Left ventricle myocardium inferior (tissue), 1 donor: ENCODE data around the gene RBFOX2. TPM values are rescaled to one million over a fixed set of nuclear protein-coding genes. Genes with fewer than 3 reads are reported as not detected.
A peak's percentile ranks its signal among the peaks of the same experiment; 100 is the strongest.

Source experiments
- DNase-seq: peaks from one replicate; pipeline ENCODE4 v3.0.0-alpha.2; 2020
- H3K27ac ChIP-seq: fragments of 200-600 bp; replicated peaks from 2 replicates; pipeline ENCODE4 v1.8.0; 2021
- H3K27me3 ChIP-seq: fragments of 200-600 bp; 2 replicates; pipeline ENCODE4 v1.8.0; 2021; ENCODE audit warnings: low read depth
- H3K36me3 ChIP-seq: fragments of 200-600 bp; 2 replicates; pipeline ENCODE4 v1.8.0; 2021
- H3K4me1 ChIP-seq: fragments of 200-600 bp; 2 replicates; pipeline ENCODE4 v1.8.0; 2021
- H3K4me3 ChIP-seq: fragments of 200-600 bp; 2 replicates; pipeline ENCODE4 v1.8.0; 2021; ENCODE audit warnings: mild to moderate bottlenecking, moderate library complexity
- H3K9me3 ChIP-seq: fragments of 200-600 bp; replicated peaks from 2 replicates; pipeline ENCODE4 v1.8.0; 2021
- intact Hi-C: fragments of 100-400 bp; cut with micrococcal nuclease; formaldehyde crosslinking; loops from one replicate; pipeline ENCODE4 v1.11.0; 2022
- total RNA-seq: library from RNA; stranded (reverse); fragmentation: NEBNext Ultra II Directional; extraction: Animal tissue kit (Norgen Biotek cat#: 25700); gene quantifications from one replicate; pipeline ENCODE4 v1.2.1, GENCODE V29; 2021
- TF ChIP-seq, protein P1 (sequence below): fragments of 200-600 bp; IDR thresholded peaks from 2 replicates; pipeline ENCODE4 v1.8.0; 2021; ENCODE audit warnings: antibody characterized with exemption, mild to moderate bottlenecking, borderline replicate concordance
- donor health status: DM: no; HTN: yes; CAD: no; lungs with severe emphysema.

Gene RBFOX2
- total RNA-seq, 1 donor from 2014 or later = 75.4 TPM

DNA sequence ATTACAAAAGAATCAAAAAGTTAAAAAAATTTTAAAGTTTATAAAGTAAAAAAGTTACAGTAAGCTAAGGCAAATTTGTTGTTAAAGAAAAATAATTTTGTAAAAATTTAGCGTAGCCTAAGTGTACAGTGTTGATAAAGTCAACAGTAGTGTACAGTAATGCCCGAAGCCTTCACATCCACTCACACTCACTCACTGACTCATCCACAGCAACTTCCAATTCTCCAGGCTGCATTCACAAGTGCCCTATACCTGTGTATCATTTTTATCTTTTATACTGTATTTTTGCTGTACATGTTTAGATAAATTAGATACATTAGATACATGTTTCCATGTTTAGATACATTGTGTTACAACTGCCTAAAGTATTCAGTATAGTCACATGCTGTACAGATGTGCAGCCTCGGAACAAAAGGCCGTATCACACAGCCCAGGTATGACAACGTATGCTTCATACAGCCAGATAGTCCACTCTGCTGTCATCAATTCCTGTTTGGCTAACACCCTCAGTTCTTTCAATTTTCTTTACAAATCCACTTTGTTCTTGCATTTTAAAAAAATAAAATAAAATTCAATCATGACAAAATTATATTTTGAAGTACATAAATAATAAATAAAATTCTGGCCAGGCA is 80.7 kb downstream of the RBFOX2 start:
- DNase-seq = no peak
- Histone ChIP-seq H3K4me1 (peaks cover 21% of the 10 kb centered on the region), H3K9me3 (no peaks in the 10 kb centered on the region), H3K27ac (no peak overlapping the region), H3K4me3 (no peak overlapping the region), H3K36me3 (no peaks in the 10 kb centered on the region), H3K27me3 (no peaks in the 10 kb centered on the region)
- TF ChIP-seq, protein P1, sequence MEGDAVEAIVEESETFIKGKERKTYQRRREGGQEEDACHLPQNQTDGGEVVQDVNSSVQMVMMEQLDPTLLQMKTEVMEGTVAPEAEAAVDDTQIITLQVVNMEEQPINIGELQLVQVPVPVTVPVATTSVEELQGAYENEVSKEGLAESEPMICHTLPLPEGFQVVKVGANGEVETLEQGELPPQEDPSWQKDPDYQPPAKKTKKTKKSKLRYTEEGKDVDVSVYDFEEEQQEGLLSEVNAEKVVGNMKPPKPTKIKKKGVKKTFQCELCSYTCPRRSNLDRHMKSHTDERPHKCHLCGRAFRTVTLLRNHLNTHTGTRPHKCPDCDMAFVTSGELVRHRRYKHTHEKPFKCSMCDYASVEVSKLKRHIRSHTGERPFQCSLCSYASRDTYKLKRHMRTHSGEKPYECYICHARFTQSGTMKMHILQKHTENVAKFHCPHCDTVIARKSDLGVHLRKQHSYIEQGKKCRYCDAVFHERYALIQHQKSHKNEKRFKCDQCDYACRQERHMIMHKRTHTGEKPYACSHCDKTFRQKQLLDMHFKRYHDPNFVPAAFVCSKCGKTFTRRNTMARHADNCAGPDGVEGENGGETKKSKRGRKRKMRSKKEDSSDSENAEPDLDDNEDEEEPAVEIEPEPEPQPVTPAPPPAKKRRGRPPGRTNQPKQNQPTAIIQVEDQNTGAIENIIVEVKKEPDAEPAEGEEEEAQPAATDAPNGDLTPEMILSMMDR = no peak
- intact Hi-C loops = no loop called here

DNA sequence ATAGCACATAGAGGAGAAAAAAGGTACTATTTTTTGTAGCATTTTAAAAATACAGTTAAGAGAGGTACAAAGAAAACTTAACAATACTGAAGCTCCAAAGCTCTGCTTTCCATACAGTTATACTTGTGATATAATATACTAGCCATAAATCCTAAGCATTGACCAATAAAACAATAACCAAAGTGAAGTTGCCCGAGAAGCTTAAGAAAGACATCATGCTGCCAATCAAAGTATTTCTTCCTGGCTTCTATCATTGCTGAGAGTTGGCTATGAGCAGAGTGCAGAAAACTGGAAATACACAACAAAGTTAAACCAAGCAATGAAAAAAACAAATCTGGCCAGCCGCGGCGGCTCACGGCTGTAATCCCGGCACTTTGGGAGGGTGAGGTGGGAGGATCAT is 84.2 kb downstream of the RBFOX2 start:
- Histone ChIP-seq H3K4me1 (peaks cover 11% of the 10 kb centered on the region), H3K4me3 (no peak overlapping the region), H3K36me3 (no peaks in the 10 kb centered on the region), H3K27ac (peak overlapping the region; percentile 8), H3K27me3 (no peaks in the 10 kb centered on the region), H3K9me3 (no peaks in the 10 kb centered on the region)
- TF ChIP-seq, protein P1 = no peak
- intact Hi-C loops = no loop called here
- no peak for DNase-seq

DNA sequence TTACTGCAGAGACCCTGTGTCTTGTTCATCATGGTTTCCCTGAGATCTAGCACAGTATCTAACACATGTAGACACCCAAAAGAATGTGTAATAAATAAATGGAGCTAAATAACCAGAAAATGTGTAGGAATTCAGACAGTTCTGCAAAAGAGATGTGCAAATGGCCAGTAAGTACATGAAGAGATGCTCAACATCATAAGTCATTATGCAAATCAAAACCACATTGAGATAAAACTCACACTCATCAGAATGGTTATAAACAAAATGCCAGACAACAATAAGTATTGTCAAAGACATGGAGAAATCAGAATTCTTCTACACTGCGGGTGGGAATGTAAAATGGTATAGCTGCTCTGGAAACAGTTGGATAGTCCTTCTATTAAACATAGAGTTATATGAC is 88.5 kb downstream of the RBFOX2 start:
- intact Hi-C loops = no loop called here
- H3K9me3 ChIP-seq = no peaks in the 10 kb centered on the region
- DNase-seq = no peak
- no peaks in the 10 kb centered on the region for H3K27me3 ChIP-seq
- no peak overlapping the region for H3K4me3 ChIP-seq
- no peak overlapping the region for H3K27ac ChIP-seq
- peaks cover 5% of the 10 kb centered on the region for H3K36me3 ChIP-seq
- H3K4me1 ChIP-seq = peaks cover 15% of the 10 kb centered on the region
- TF ChIP-seq, protein P1 = no peak

DNA sequence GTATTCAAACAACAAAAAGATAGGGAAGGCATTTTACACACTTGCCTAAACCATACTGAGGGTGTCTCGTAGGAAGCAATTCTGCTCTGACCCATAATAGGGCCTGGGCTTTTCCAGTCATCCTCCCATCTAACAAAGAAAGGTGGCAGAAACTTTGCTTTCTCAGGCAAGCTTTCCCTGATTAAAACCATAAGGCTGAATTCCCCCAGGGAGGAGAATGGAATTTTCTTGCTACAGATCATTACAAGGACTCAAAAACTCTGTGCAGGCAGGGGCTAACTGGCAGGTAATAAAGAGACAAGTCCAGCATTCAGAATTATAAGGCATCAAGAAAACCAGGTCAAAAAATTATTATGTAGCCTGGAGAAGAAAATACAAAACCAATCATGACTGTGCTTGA is 90.4 kb downstream of the RBFOX2 start:
- intact Hi-C loops = no loop called here
- H3K27me3 ChIP-seq = no peaks in the 10 kb centered on the region

DNA sequence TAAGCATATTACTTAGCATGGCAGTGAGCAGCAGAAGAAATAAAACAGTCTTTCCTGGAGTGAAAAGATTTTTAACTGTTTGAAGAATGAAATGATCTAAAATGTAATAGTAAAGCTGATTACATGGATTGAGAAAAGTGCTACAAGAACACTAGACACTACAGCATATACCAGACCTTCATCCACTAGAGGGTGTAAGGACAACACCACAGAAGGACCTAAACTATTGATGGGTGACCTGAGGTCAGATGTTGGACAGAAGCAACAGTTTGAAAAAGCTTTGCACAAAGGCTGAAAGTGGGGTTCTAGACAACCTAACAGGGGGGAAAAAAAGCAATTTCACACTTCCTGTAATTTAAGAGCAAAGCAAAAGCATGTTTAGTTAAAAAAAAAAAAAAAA is 97.7 kb downstream of the RBFOX2 start:
- H3K4me1 ChIP-seq = peaks cover 16% of the 10 kb centered on the region
- no peak for DNase-seq
- peaks cover 7% of the 10 kb centered on the region for H3K36me3 ChIP-seq
- H3K9me3 ChIP-seq = no peaks in the 10 kb centered on the region
- TF ChIP-seq, protein P1 = peak; percentile 81
- H3K27me3 ChIP-seq = no peaks in the 10 kb centered on the region
- intact Hi-C loops = loop anchor here (5.0 kb wide), 1 partner anchor 186 kb away; no protein-coding TSS in a partner anchor
- H3K27ac ChIP-seq = no peak overlapping the region
- H3K4me3 ChIP-seq = no peak overlapping the region

More for the DNA sequence above, 90.4 kb downstream of the RBFOX2 start:
- TF ChIP-seq, protein P1 = no peak
- Histone ChIP-seq H3K4me1 (peaks cover 11% of the 10 kb centered on the region), H3K9me3 (no peaks in the 10 kb centered on the region), H3K36me3 (peaks cover 7% of the 10 kb centered on the region), H3K4me3 (no peak overlapping the region), H3K27ac (no peak overlapping the region)
- no peak for DNase-seq
